ENCODE data around the gene TUBB4A.

- no peak for TF ChIP-seq CREB1 (IDR thresholded peaks at IDR 0.05; ENCODE audit: low read depth)
- TF ChIP-seq EGR1 (IDR thresholded peaks at IDR 0.05) = no peak
- TF ChIP-seq, protein P1, sequence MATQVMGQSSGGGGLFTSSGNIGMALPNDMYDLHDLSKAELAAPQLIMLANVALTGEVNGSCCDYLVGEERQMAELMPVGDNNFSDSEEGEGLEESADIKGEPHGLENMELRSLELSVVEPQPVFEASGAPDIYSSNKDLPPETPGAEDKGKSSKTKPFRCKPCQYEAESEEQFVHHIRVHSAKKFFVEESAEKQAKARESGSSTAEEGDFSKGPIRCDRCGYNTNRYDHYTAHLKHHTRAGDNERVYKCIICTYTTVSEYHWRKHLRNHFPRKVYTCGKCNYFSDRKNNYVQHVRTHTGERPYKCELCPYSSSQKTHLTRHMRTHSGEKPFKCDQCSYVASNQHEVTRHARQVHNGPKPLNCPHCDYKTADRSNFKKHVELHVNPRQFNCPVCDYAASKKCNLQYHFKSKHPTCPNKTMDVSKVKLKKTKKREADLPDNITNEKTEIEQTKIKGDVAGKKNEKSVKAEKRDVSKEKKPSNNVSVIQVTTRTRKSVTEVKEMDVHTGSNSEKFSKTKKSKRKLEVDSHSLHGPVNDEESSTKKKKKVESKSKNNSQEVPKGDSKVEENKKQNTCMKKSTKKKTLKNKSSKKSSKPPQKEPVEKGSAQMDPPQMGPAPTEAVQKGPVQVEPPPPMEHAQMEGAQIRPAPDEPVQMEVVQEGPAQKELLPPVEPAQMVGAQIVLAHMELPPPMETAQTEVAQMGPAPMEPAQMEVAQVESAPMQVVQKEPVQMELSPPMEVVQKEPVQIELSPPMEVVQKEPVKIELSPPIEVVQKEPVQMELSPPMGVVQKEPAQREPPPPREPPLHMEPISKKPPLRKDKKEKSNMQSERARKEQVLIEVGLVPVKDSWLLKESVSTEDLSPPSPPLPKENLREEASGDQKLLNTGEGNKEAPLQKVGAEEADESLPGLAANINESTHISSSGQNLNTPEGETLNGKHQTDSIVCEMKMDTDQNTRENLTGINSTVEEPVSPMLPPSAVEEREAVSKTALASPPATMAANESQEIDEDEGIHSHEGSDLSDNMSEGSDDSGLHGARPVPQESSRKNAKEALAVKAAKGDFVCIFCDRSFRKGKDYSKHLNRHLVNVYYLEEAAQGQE (IDR thresholded peaks at IDR 0.05; ENCODE audit: low read depth) = no peak
- no peak for TF ChIP-seq EP300 (IDR thresholded peaks at IDR 0.05; ENCODE audit: borderline replicate concordance)
- no peak for TF ChIP-seq USF1 (IDR thresholded peaks at IDR 0.05)
- TF ChIP-seq YY1 (IDR thresholded peaks at IDR 0.05; ENCODE audit: low read depth) = no peak
- TF ChIP-seq CEBPB (IDR thresholded peaks at IDR 0.05) = no peak
- TF ChIP-seq ZBTB7A (IDR thresholded peaks at IDR 0.05; ENCODE audit: low read depth) = no peak
- no peak for TF ChIP-seq TAF1 (IDR thresholded peaks at IDR 0.05; ENCODE audit: low read depth)
- no peak for TF ChIP-seq RAD21 (IDR thresholded peaks at IDR 0.05; ENCODE audit: low read depth)
- no peak for TF ChIP-seq MAX (IDR thresholded peaks at IDR 0.05)
- TF ChIP-seq NFIC (IDR thresholded peaks at IDR 0.05) = no peak
- no peak for TF ChIP-seq FOXM1 (IDR thresholded peaks at IDR 0.05; ENCODE audit: borderline replicate concordance, low read depth)
Measured at GRCh38 chr19:6473647-6474046, 28.5 kb downstream of the TUBB4A start.
